SK-N-SH treated with all-trans-retinoic acid at 6 μM for 48 hours (cell line): ENCODE measurements around the gene MPZL3.

Experiments used
- CSDC2 ChIP-seq: fragments of 250-450 bp; sonication (Bioruptor Pico); IDR thresholded peaks from 2 replicates; pipeline ENCODE4 v1.5.0; 2020; ENCODE audit warnings: mild to moderate bottlenecking, moderate library complexity
- ISL1 ChIP-seq: fragments of 250-450 bp; sonication (Bioruptor Pico); IDR thresholded peaks from 2 replicates; pipeline ENCODE4 v2.1.2; 2022; ENCODE audit warnings: mild to moderate bottlenecking, moderate library complexity
- PATZ1 ChIP-seq: fragments of 250-450 bp; sonication (Bioruptor Pico); IDR thresholded peaks from 2 replicates; pipeline ENCODE4 v1.8.0; 2020; ENCODE audit warnings: mild to moderate bottlenecking, moderate library complexity, borderline replicate concordance
- RARB ChIP-seq: fragments of 250-450 bp; sonication (Bioruptor Pico); IDR thresholded peaks from 2 replicates; pipeline ENCODE4 v1.8.0; 2021; ENCODE audit warnings: mild to moderate bottlenecking, moderate library complexity
- SNAI2 ChIP-seq: fragments of 250-450 bp; sonication (Bioruptor Pico); IDR thresholded peaks from 2 replicates; pipeline ENCODE4 v1.5.0; 2020; ENCODE audit warnings: mild to moderate bottlenecking, moderate library complexity
- ZFP3 ChIP-seq: fragments of 250-450 bp; sonication (Bioruptor Pico); IDR thresholded peaks from 2 replicates; pipeline ENCODE4 v1.5.0; 2020; ENCODE audit warnings: mild to moderate bottlenecking, moderate library complexity
- ZNF565 ChIP-seq: fragments of 450-650 bp; formaldehyde crosslinking; conservative IDR thresholded peaks from 2 replicates; pipeline ENCODE4 v1.5.0; 2020; ENCODE audit warnings: low read depth, mild to moderate bottlenecking, moderate library complexity
- TF ChIP-seq, protein P1 (sequence below): fragments of 250-450 bp; sonication (Bioruptor Pico); IDR thresholded peaks from 2 replicates; pipeline ENCODE4 v1.5.1; 2021; ENCODE audit warnings: mild to moderate bottlenecking, moderate library complexity

GRCh38 chr11:118283756-118284350 is 31.7 kb upstream of the MPZL3 start:
- TF ChIP-seq PATZ1 = no peak
- no peak for TF ChIP-seq CSDC2 (CRISPR knock-in tag)
- TF ChIP-seq, protein P1, sequence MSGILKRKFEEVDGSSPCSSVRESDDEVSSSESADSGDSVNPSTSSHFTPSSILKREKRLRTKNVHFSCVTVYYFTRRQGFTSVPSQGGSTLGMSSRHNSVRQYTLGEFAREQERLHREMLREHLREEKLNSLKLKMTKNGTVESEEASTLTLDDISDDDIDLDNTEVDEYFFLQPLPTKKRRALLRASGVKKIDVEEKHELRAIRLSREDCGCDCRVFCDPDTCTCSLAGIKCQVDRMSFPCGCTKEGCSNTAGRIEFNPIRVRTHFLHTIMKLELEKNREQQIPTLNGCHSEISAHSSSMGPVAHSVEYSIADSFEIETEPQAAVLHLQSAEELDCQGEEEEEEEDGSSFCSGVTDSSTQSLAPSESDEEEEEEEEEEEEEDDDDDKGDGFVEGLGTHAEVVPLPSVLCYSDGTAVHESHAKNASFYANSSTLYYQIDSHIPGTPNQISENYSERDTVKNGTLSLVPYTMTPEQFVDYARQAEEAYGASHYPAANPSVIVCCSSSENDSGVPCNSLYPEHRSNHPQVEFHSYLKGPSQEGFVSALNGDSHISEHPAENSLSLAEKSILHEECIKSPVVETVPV (CRISPR knock-in tag) = no peak
- no peak for TF ChIP-seq SNAI2 (CRISPR knock-in tag)
- TF ChIP-seq RARB (CRISPR knock-in tag) = no peak
- no peak for TF ChIP-seq ZNF565 (CRISPR knock-in tag)
- no peak for TF ChIP-seq ISL1
- TF ChIP-seq ZFP3 (CRISPR knock-in tag) = no peak
